Measurements from ENCODE around the gene FAM151B. TPM values are rescaled to one million over a fixed set of nuclear protein-coding genes. Genes with fewer than 3 reads are reported as not detected.

The FAM151B gene
- total and polyA plus RNA-seq, 2 of the 8 experiments (the other 6 are each of a cell fraction or from before 2014, with no cell fraction given): 0.62 to 1.1 TPM

DNA sequence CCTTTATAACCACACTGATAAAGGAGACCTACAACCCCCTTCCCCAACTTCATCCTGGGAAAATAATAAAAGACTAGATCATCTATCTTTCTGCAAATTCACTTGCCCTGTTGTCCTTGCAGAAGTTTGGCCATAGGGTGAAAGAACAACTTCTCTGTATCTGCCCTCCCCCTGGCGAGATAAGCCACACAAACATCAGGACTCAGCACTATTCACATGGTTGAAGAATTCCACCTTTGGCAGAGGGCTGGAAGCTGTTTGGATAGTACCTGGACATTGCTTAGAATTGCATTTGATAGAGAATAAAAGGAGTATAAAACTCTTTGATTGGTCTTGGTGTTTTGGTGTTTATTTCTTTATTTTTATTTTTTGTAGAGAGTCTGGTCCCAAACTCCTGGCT lies 16.9 kb downstream of the FAM151B start (continued):
- TF ChIP-seq JUN (IDR thresholded peaks at IDR 0.05; ENCODE audit: low read depth, low read length): no peak
